HepG2 (cell line): ENCODE data around the gene VGF. TPM values are rescaled to one million over a fixed set of nuclear protein-coding genes. Genes with fewer than 3 reads are reported as not detected.

ENCODE experiments used
- ATAC-seq: fragments of 200-7000 bp; cut with Tn5 transposase; 3 replicates; pipeline ENCODE4 v1.9.1; 2020; ENCODE audit warnings: mild to moderate bottlenecking, moderate library complexity
- BruUV-seq: library from RNA; stranded (reverse); fragments of 400-500 nt; replicated peaks from 2 replicates; lab custom pipeline; 2021; lab: Mats Ljungman, UMichigan
- CTCF ChIA-PET: fragments of 300-600 bp; formaldehyde crosslinking; extraction: SDS; loops from one replicate; lab custom pipeline; 2021; ENCODE audit warnings: low total read pairs, inconsistent platforms, low intra/inter-chr PET ratio; lab: Yijun Ruan, JAX
- POLR2A ChIA-PET: fragments of 350-600 bp; sonication (Branson Sonifier 250); formaldehyde crosslinking; loops from one replicate; lab custom pipeline; 2020; ENCODE audit warnings: antibody characterized with exemption, inconsistent platforms; lab: Yijun Ruan, JAX
- DNase-seq: peaks from one replicate; pipeline ENCODE4 v3.0.0-alpha.2; 2015; ENCODE audit warnings: low spot score
- FAIRE-seq: peaks from 3 replicates; lab custom pipeline; 2011; peaks lifted over from hg19 to GRCh38; lab: Jason Lieb, UNC
- H2AFZ ChIP-seq: one replicate; pipeline ENCODE4 v1.6.1; 2011; ENCODE audit warnings: low read length, inconsistent platforms
- H3K27ac ChIP-seq: fragments of 300-600 bp; 3 replicates; pipeline ENCODE4 v1.8.0; 2011; ENCODE audit warnings: mixed run types, mild to moderate bottlenecking, mixed read lengths, low read length, inconsistent platforms; ENCODE audit not compliant: insufficient read depth; ENCODE audit errors: extremely low read length
- H3K27me3 ChIP-seq, 2 experiments: fragments of 200-600 bp in 1 of 2; 2 replicates in 1 of 2; 3 replicates in 1 of 2; pipeline versions ENCODE4 v1.6.0 to v1.8.0; 2011; ENCODE audit warnings: low read length in 2 of 2, mild to moderate bottlenecking in 2 of 2, moderate library complexity in 2 of 2, inconsistent platforms in 1 of 2; ENCODE audit not compliant: insufficient read depth in 2 of 2, control insufficient read depth in 1 of 2
- H3K36me3 ChIP-seq, 2 experiments: fragments of 200-600 bp in 1 of 2; replicated peaks in 1 of 2; 2 replicates in 1 of 2; 3 replicates in 1 of 2; pipeline versions ENCODE4 v1.5.1 to v1.8.0; 2011; ENCODE audit warnings: low read length in 2 of 2, inconsistent platforms in 1 of 2; ENCODE audit not compliant: insufficient read depth in 2 of 2, control insufficient read depth in 1 of 2
- H3K4me1 ChIP-seq: 2 replicates; pipeline ENCODE4 v1.5.1; 2012; ENCODE audit warnings: low read length, inconsistent platforms; ENCODE audit not compliant: insufficient read depth
- H3K4me2 ChIP-seq: 2 replicates; pipeline ENCODE4 v1.6.0; 2011; ENCODE audit warnings: low read depth, low read length, inconsistent platforms
- H3K4me3 ChIP-seq, 3 experiments: fragments of 200-600 bp in 1 of 3; sonication (generic), shearing (Covaris generic) in 1 of 3; replicated peaks in 1 of 3; 2 replicates each; pipeline ENCODE4 v1.5.1; 2011 to 2016; ENCODE audit warnings: low read length in 3 of 3, inconsistent platforms in 2 of 3, low read depth in 2 of 3, mild to moderate bottlenecking in 2 of 3, control low read depth in 1 of 3, mixed read lengths in 1 of 3; ENCODE audit not compliant: insufficient read depth in 1 of 3
- H3K79me2 ChIP-seq: one replicate; pipeline ENCODE4 v1.6.1; 2011; ENCODE audit warnings: low read length, inconsistent platforms; ENCODE audit not compliant: insufficient read depth
- H3K9ac ChIP-seq: 2 replicates; pipeline ENCODE4 v1.6.0; 2011; ENCODE audit warnings: mild to moderate bottlenecking, low read depth, low read length, inconsistent platforms; ENCODE audit not compliant: insufficient read depth
- H3K9me3 ChIP-seq: 2 replicates; pipeline ENCODE4 v1.5.1; 2012; ENCODE audit warnings: mild to moderate bottlenecking, low read length
- H4K20me1 ChIP-seq: 2 replicates; pipeline ENCODE4 v1.6.0; 2011; ENCODE audit warnings: inconsistent platforms, mild to moderate bottlenecking, low read length, moderate library complexity; ENCODE audit not compliant: insufficient read depth
- AFF4 ChIP-seq: sonication (generic); formaldehyde crosslinking; IDR thresholded peaks from 2 replicates; pipeline ENCODE4 v1.4.0; 2020; ENCODE audit warnings: missing genetic modification reagents
- AGO2 ChIP-seq: fragments of 200-400 bp; formaldehyde crosslinking; optimal IDR thresholded peaks from 2 replicates; pipeline ENCODE3; 2017; ENCODE audit warnings: mild to moderate bottlenecking, low read depth, low read length, moderate library complexity
- FOXP4 ChIP-seq: sonication (generic); formaldehyde crosslinking; IDR thresholded peaks from 2 replicates; pipeline ENCODE4 v1.4.0; 2020; ENCODE audit warnings: missing genetic modification reagents
- NFYB ChIP-seq: sonication (generic); formaldehyde crosslinking; IDR thresholded peaks from 2 replicates; pipeline ENCODE4 v1.4.0; 2020; ENCODE audit warnings: missing genetic modification reagents
- NR1H2 ChIP-seq: sonication (generic); formaldehyde crosslinking; IDR thresholded peaks from 2 replicates; pipeline ENCODE4 v1.8.1; 2022; ENCODE audit warnings: low read depth, missing genetic modification reagents, borderline replicate concordance
- POLR2A ChIP-seq, 2 experiments: IDR thresholded peaks; 2 replicates each; pipeline ENCODE4 v1.6.1; 2011; ENCODE audit warnings: low read depth in 2 of 2, low read length in 2 of 2, mild to moderate bottlenecking in 1 of 2, moderate library complexity in 1 of 2; ENCODE audit not compliant: insufficient read depth in 1 of 2
- RBFOX2 ChIP-seq: fragments of 200-400 bp; formaldehyde crosslinking; IDR thresholded peaks from 2 replicates; pipeline ENCODE4 v1.6.1; 2017; ENCODE audit warnings: low read depth, mild to moderate bottlenecking, low read length
- SMAD9 ChIP-seq: sonication (generic); formaldehyde crosslinking; IDR thresholded peaks from 2 replicates; pipeline ENCODE4 v1.5.1; 2020; ENCODE audit warnings: mild to moderate bottlenecking, missing genetic modification reagents
- TRIM24 ChIP-seq: sonication (generic); formaldehyde crosslinking; IDR thresholded peaks from 2 replicates; pipeline ENCODE4 v1.8.0; 2022; ENCODE audit warnings: mild to moderate bottlenecking, missing genetic modification reagents
- ZNF468 ChIP-seq: sonication (generic); formaldehyde crosslinking; IDR thresholded peaks from 2 replicates; pipeline ENCODE4 v1.8.0; 2022; ENCODE audit warnings: mild to moderate bottlenecking, moderate library complexity, missing genetic modification reagents
- ZNF484 ChIP-seq: sonication (generic); formaldehyde crosslinking; IDR thresholded peaks from 2 replicates; pipeline ENCODE4 v1.5.1; 2020; ENCODE audit warnings: mild to moderate bottlenecking, low read depth, missing genetic modification reagents, borderline replicate concordance
- ZNF687 ChIP-seq: sonication (generic); formaldehyde crosslinking; IDR thresholded peaks from 2 replicates; pipeline ENCODE4 v1.5.1; 2020; ENCODE audit warnings: mild to moderate bottlenecking, missing genetic modification reagents, moderate library complexity
- WGBS: methylation state at CpG from one replicate; pipeline ENCODE4 v1.1.6; 2017; ENCODE audit warnings: low lambda C conversion rate; 5-methylcytosine and 5-hydroxymethylcytosine counted together
- in situ Hi-C: cut with HindIII; loops from 2 replicates; pipeline ENCODE4 v1.10.0; 2017; ENCODE audit warnings: low pct_unique_long_range_greater_than_20kb; ENCODE audit not compliant: extremely low pct_ligation_motif_present
- intact Hi-C: fragments of 100-400 bp; cut with micrococcal nuclease; formaldehyde crosslinking; loops from one replicate; pipeline ENCODE4 v1.10.0; 2022; ENCODE audit not compliant: unreplicated experiment
- polyA plus RNA-seq, 8 experiments: library from polyadenylated mRNA; depleted of rRNA in 3 of 8; stranded (reverse) in 7 of 8; unstranded in 1 of 8; fragments of >200 nt; fragmentation: Illumina TruSeq in 4 of 8; extraction: Trizol in 4 of 8; gene quantifications; 2 replicates each; pipeline versions ENCODE4 v1.2.1 to v1.2.3, GENCODE V29; 2011 to 2016; ENCODE audit warnings: low read depth in 4 of 8, missing spikeins in 1 of 8, mixed read lengths in 1 of 8; ENCODE audit not compliant: insufficient read depth in 1 of 8
- total RNA-seq, 5 experiments: library from RNA; depleted of rRNA; stranded (reverse); fragments of >200 nt; fragmentation: Illumina TruSeq; extraction: Trizol; gene quantifications; 2 replicates each; pipeline ENCODE4 v1.2.3, GENCODE V29; 2016; ENCODE audit warnings: low read depth in 1 of 5

VGF gene
- total and polyA plus RNA-seq, 2 of the 13 experiments (the other 11 are each of a cell fraction or from before 2014, with no cell fraction given), result 0.12 to 0.46 TPM

GRCh38 chr7:101198476-101198875, 33.1 kb upstream of the VGF start (continued):
- TF ChIP-seq ZNF468 (CRISPR knock-in tag) (no peak), NR1H2 (CRISPR knock-in tag) (no peak), FOXP4 (CRISPR knock-in tag) (no peak), TRIM24 (CRISPR knock-in tag) (no peak)
- TF ChIP-seq, all 625 proteins: peak for 0

- 100% methylated on average over 6 of the region's 21 CpGs for WGBS
- intact Hi-C loops, result no loop called here
- FAIRE-seq (no peak), ATAC-seq (no peak), DNase-seq (no peak)
- in situ Hi-C loops, result no loop called here
- H3K27me3 ChIP-seq, result no peaks in the 10 kb centered on the region; a peak in 1 of 5 replicates
- no peak overlapping the region for H3K4me2 ChIP-seq
- H2AFZ ChIP-seq, result no peak overlapping the region
- no peak for TF ChIP-seq NFYB (CRISPR knock-in tag)
- peak; percentile 74 for TF ChIP-seq RBFOX2
- peak; percentile 23; the same call in 1 of the 2 replicates for TF ChIP-seq ZNF687
- TF ChIP-seq ZNF484 (CRISPR knock-in tag), result no peak
- TF ChIP-seq SMAD9 (CRISPR knock-in tag), result no peak
- peak; percentile 69 for TF ChIP-seq AGO2
- peak in 1 of 2 experiments; percentile 40; a peak in 1 of 4 replicates for TF ChIP-seq POLR2A (IDR thresholded peaks at IDR 0.05; ENCODE audit: insufficient read depth in 1 of 2, low read depth in 2 of 2, low read length in 2 of 2)
- no peak for TF ChIP-seq AFF4 (CRISPR knock-in tag)
- CTCF ChIA-PET, result no interaction called here
- H3K4me1 ChIP-seq, result peaks cover 50% of the 10 kb centered on the region
- no peaks in the 10 kb centered on the region for H3K9me3 ChIP-seq
- H3K79me2 ChIP-seq, result peaks cover 12% of the 10 kb centered on the region
- no TSS peak for BruUV-seq
- H4K20me1 ChIP-seq, result peaks cover 3% of the 10 kb centered on the region; the same call in 1 of the 2 replicates
- POLR2A ChIA-PET, result interaction anchor here (3.7 to 11.6 kb wide), 2 partner anchors 15 to 17 kb away, joined by 22 to 202 read pairs; partner anchors contain the start of genes PLOD3 and ZNHIT1
- H3K36me3 ChIP-seq, result peaks cover 0 to 2% of the 10 kb centered on the region in 2 experiments; a peak in 1 of 5 replicates
- H3K27ac ChIP-seq, result no peak overlapping the region
- H3K4me3 ChIP-seq, result no peak overlapping the region
- no peak overlapping the region for H3K9ac ChIP-seq
These were observed 32.6 kb upstream of the VGF start for GRCh38 chr7:101197991-101198390.
